Body of pancreas (tissue), 4 donors: ENCODE data around the gene CD70. TPM values are rescaled to one million over a fixed set of nuclear protein-coding genes. Genes with fewer than 3 reads are reported as not detected.
"Not testable (repeated sequence)": the region's sequence is repeated elsewhere in the genome, so short reads cannot be mapped to it uniquely, and the experiment has no call there.

ENCODE experiments used
- ATAC-seq: fragments of 150-250 bp; one replicate; pipeline ENCODE4 v1.9.1; 2016
- DNase-seq, 4 donors: peaks; one replicate each; pipeline ENCODE4 v3.0.0-alpha.2; 2019
- H3K27ac ChIP-seq, 4 donors: fragments of 200-600 bp; sonication (generic); 1 replicate in 3 of 4; 2 replicates in 1 of 4; pipeline versions ENCODE4 v1.5.1 to v1.6.1; 2016 to 2019; ENCODE audit warnings: mild to moderate bottlenecking in 1 of 4, mixed read lengths in 1 of 4, moderate library complexity in 1 of 4
- H3K27me3 ChIP-seq, 2 donors: fragments of 200-600 bp; sonication (generic); one replicate each; pipeline ENCODE4 v1.6.0; 2016; ENCODE audit warnings: mild to moderate bottlenecking in 1 of 2
- H3K36me3 ChIP-seq, 2 donors: fragments of 200-600 bp; sonication (generic); replicated peaks in 1 of 2; 2 replicates each; pipeline ENCODE4 v1.5.1; 2016; ENCODE audit warnings: low read depth in 2 of 2; ENCODE audit not compliant: insufficient read depth in 1 of 2
- H3K4me1 ChIP-seq: fragments of 200-600 bp; sonication (generic); one replicate; pipeline ENCODE4 v1.6.0; 2016
- H3K4me3 ChIP-seq, 2 donors: fragments of 200-600 bp; sonication (generic); 1 replicate in 1 of 2; 2 replicates in 1 of 2; pipeline ENCODE4 v1.5.1; 2016 to 2019
- H3K9me3 ChIP-seq, 3 donors: fragments of 200-600 bp; sonication (generic); 1 replicate in 2 of 3; 2 replicates in 1 of 3; pipeline ENCODE4 v1.5.1; 2016
- CTCF ChIP-seq, 7 experiments: fragments of 450-650 bp in 4 of 7; fragments of 200-600 bp in 3 of 7; sonication (generic) in 3 of 7; IDR thresholded peaks; one replicate each; pipeline ENCODE4 v1.5.1; 2016 to 2019; ENCODE audit warnings: antibody characterized with exemption in 7 of 7
- POLR2A ChIP-seq, 3 donors: fragments of 450-650 bp; IDR thresholded peaks; one replicate each; pipeline ENCODE4 v1.6.1; 2016; ENCODE audit warnings: antibody characterized with exemption in 3 of 3, mild to moderate bottlenecking in 2 of 3
- WGBS, 2 donors: methylation state at CpG; one replicate each; pipeline ENCODE4 v1.1.5; 2017; 5-methylcytosine and 5-hydroxymethylcytosine counted together
- intact Hi-C: fragments of 100-400 bp; cut with DNase I; formaldehyde crosslinking; loops from one replicate; pipeline ENCODE4 v1.15.1; 2023
- total RNA-seq, 2 donors: library from RNA; depleted of rRNA; stranded (reverse); fragments of >200 nt; gene quantifications; one replicate each; pipeline ENCODE4 v1.1.0, GENCODE V29; 2016

CD70 gene
- total RNA-seq, 2 donors from 2014 or later, result not detected

DNA sequence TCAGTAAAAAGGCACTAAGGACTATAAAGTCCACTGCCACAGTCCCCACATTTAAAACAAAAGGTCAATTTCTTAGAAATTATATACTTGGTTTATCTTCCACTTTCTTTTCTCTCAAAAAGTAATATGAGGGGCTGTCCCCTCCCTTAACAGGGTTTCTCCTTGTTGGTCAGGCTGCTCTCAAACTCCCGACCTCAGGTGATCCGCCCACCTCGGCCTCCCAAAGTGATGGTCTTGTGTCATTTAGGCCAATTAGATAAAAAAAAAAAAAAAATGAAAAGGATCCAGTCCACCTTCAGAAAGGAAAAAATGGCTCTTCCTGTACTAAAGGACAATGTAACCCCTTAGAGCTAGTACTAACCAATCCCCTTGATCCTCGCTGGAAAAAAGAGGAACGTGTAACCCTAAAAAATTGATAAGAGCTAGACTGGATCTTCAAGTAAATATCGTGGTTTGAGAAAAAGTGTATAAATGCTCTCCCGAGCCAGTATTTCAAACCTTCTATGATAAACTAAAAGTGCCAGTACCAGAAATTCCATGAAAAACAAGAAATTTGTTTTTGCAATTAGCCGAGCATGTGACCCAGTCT is 9.0 kb upstream of the CD70 start:
- Histone ChIP-seq H3K9me3 (no peaks in the 10 kb centered on the region), H3K36me3 (no peaks in the 10 kb centered on the region), H3K27ac (no peak overlapping the region), H3K4me1 (no peaks in the 10 kb centered on the region), H3K4me3 (no peak overlapping the region), H3K27me3 (no peaks in the 10 kb centered on the region)
- intact Hi-C loops, result no loop called here
- TF ChIP-seq POLR2A (IDR thresholded peaks at IDR 0.05) (no peak), CTCF (IDR thresholded peaks at IDR 0.05) (no peak)
- WGBS, 2 donors, result 55 to 62% methylated on average over 8 of the region's 8 CpGs
- DNase-seq (no peak), ATAC-seq (no peak)

GRCh38 chr19:6598254-6598892 is 7.4 kb upstream of the CD70 start:
- H3K4me3 ChIP-seq, DNase-seq, intact Hi-C loops, H3K9me3 ChIP-seq, H3K27me3 ChIP-seq, H3K36me3 ChIP-seq, H3K27ac ChIP-seq, ATAC-seq, H3K4me1 ChIP-seq: not testable (repeated sequence)
- WGBS, 2 donors, result 45 to 54% methylated on average over 6 of the region's 6 CpGs

GRCh38 chr19:6597471-6598253 is 6.7 kb upstream of the CD70 start:
- 85 to 90% methylated on average over 28 to 32 of the region's 34 CpGs for WGBS, 2 donors
- ATAC-seq, DNase-seq, H3K9me3 ChIP-seq, intact Hi-C loops, H3K36me3 ChIP-seq, H3K4me1 ChIP-seq, H3K27me3 ChIP-seq, H3K4me3 ChIP-seq, H3K27ac ChIP-seq: not testable (repeated sequence)

DNA sequence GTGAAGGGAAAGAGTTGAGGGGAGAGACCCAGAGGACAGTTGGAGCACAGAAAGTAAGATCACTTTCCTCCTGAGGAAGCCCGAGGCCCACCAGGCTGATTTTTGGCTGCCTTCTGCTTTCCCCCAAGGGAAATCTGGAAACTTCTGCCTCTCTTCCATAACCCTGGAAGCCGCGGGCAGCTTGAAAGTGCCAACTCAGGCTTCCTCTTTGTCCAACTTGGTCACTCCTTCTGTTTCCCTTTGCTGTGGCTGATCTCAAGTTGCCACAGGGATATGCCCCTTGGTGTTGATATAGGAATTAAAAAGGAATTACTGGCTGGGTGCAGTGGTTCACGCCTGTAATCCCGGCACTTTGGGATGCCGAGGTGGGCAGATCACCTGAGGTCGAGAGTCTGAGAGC is 5.7 kb upstream of the CD70 start:
- WGBS, 2 donors, result 73 to 86% methylated on average over 7 of the region's 7 CpGs
- no peaks in the 10 kb centered on the region for H3K9me3 ChIP-seq
- no peaks in the 10 kb centered on the region for H3K27me3 ChIP-seq
- DNase-seq (no peak), ATAC-seq (no peak)
- H3K4me3 ChIP-seq, result no peak overlapping the region
- H3K27ac ChIP-seq, result no peak overlapping the region
- no peaks in the 10 kb centered on the region for H3K36me3 ChIP-seq
- TF ChIP-seq POLR2A (IDR thresholded peaks at IDR 0.05), result no peak
- no peak for TF ChIP-seq CTCF (IDR thresholded peaks at IDR 0.05)
- H3K4me1 ChIP-seq, result no peaks in the 10 kb centered on the region
- intact Hi-C loops, result no loop called here

GRCh38 chr19:6593651-6594416 is 2.9 kb upstream of the CD70 start:
- WGBS, 2 donors, result 27 to 31% methylated on average over 11 of the region's 11 CpGs
- Histone ChIP-seq H3K27me3 (peaks cover 0 to 10% of the 10 kb centered on the region in 2 donors), H3K27ac (no peak overlapping the region), H3K9me3 (no peaks in the 10 kb centered on the region), H3K4me1 (no peaks in the 10 kb centered on the region), H3K4me3 (no peak overlapping the region), H3K36me3 (no peaks in the 10 kb centered on the region)
- DNase-seq, result no peak
- ATAC-seq, result no peak
- TF ChIP-seq POLR2A (IDR thresholded peaks at IDR 0.05), result no peak
- TF ChIP-seq CTCF (IDR thresholded peaks at IDR 0.05), result no peak
- intact Hi-C loops, result no loop called here
